Measurements from ENCODE around the gene CTCF. TPM values are rescaled to one million over a fixed set of nuclear protein-coding genes. Genes with fewer than 3 reads are reported as not detected.

The CTCF gene
- total and polyA plus RNA-seq, 2 donors (not counting 1 experiment from before 2014, with no cell fraction given): 20.0 to 20.9 TPM

DNA sequence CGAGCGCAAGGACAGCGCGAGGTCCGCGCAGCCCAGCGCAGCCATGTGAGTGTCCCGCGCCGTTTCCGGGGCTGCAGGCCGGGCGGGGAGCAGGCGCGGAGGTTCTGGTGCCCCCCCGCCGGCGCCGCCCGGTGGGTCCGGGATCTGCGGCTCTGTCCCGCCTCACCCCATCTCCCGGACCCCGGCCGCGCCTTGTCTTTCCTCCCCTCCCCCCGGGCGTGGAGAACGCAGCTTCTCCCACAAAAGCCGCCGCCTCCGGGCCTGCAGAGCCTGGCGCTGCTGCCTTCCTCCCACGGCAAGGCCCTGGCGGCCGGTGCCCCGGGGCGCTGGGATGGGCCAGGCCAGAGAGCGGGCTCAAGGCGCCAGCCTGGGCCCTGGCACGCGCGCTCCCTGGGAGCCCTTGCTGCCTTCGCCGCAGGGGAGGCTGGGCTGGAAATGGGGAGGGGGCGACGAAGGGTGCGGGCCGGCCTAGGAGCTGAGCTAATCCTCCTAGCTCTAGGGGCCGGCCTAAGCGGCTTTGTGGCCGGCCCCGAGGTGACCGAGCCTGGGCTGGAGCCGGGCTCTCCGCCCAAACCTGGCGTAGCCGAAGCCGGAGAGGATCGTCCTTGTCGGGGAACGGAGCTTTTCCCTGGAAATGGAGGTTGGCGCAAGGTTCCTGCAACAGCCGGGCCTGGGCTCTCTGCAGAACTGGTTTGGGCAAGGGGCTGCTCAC, 33.3 kb upstream of the CTCF start:
- H2AFZ ChIP-seq (ENCODE audit: low read length): no peak overlapping the region

DNA sequence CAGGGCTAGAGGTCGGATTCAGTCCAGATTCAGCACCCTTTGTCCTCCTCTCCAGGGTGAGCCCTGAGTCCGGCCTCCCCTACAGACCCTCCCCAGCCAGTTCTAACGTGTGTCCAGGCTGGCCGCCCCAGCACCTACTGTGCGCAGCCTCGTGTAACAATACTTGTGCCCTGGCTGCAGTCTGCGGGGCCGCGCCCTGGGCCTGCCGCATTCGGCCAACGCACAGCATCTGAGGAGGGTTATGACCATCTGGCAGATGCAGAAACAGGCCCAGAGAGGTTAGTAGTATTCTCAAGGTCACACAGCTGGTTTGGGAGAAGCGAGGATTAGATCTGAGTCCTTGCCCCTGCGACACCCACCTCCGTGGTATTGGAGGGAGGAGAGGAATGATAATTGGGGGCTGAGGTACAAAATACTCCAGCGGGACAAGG, 32.7 kb upstream of the CTCF start:
- Histone ChIP-seq H2AFZ (ENCODE audit: low read length) (peak overlapping the region; percentile 53), H3K4me2 (ENCODE audit: extremely low read depth, insufficient read depth, low read length) (peak overlapping the region; percentile 100), H3K27me3 (ENCODE audit: control insufficient read depth, insufficient read depth, low read length) (no peaks in the 10 kb centered on the region), H3K27ac (ENCODE audit: insufficient read depth, low read length) (peak overlapping the region; percentile 95), H3K9me3 (ENCODE audit: control insufficient read depth, insufficient read depth, low read depth, low read length) (no peaks in the 10 kb centered on the region), H3K4me3 (replicated peaks in 1 of 4; ENCODE audit: control extremely low read depth in 1 of 4, insufficient read depth in 1 of 4, low read depth in 3 of 4, low read length in 4 of 4) (peak overlapping the region; percentile 86 to 90 (median 87)), H3K79me2 (ENCODE audit: control insufficient read depth, insufficient read depth, low read length) (peaks cover 30% of the 10 kb centered on the region), H3K4me1 (ENCODE audit: control insufficient read depth, extremely low read depth, insufficient read depth, low read length) (peaks cover 4% of the 10 kb centered on the region), H4K20me1 (ENCODE audit: control insufficient read depth, extremely low read depth, insufficient read depth, low read length) (no peaks in the 10 kb centered on the region), H3K9ac (ENCODE audit: insufficient read depth, low read length) (peak overlapping the region; percentile 92), H3K36me3 (ENCODE audit: control insufficient read depth, insufficient read depth, low read length) (no peaks in the 10 kb centered on the region)
- DNase-seq (ENCODE audit: low read depth in 2 of 2): peak; percentile 25 to 32
- TF ChIP-seq, protein P1, sequence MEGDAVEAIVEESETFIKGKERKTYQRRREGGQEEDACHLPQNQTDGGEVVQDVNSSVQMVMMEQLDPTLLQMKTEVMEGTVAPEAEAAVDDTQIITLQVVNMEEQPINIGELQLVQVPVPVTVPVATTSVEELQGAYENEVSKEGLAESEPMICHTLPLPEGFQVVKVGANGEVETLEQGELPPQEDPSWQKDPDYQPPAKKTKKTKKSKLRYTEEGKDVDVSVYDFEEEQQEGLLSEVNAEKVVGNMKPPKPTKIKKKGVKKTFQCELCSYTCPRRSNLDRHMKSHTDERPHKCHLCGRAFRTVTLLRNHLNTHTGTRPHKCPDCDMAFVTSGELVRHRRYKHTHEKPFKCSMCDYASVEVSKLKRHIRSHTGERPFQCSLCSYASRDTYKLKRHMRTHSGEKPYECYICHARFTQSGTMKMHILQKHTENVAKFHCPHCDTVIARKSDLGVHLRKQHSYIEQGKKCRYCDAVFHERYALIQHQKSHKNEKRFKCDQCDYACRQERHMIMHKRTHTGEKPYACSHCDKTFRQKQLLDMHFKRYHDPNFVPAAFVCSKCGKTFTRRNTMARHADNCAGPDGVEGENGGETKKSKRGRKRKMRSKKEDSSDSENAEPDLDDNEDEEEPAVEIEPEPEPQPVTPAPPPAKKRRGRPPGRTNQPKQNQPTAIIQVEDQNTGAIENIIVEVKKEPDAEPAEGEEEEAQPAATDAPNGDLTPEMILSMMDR (conservative IDR thresholded peaks at IDR 0.05 in 1 of 2, IDR thresholded peaks at IDR 0.05 in 1 of 2; ENCODE audit: low read depth in 1 of 2, low read length in 2 of 2): no peak
- no peak for TF ChIP-seq EZH2 (IDR thresholded peaks at IDR 0.05; ENCODE audit: low read length, missing control alignments)

More for the DNA sequence above, 33.3 kb upstream of the CTCF start:
- no peak for TF ChIP-seq EZH2 (IDR thresholded peaks at IDR 0.05; ENCODE audit: low read length, missing control alignments)
- TF ChIP-seq, protein P1 (conservative IDR thresholded peaks at IDR 0.05 in 1 of 2, IDR thresholded peaks at IDR 0.05 in 1 of 2; ENCODE audit: low read depth in 1 of 2, low read length in 2 of 2): no peak
- Histone ChIP-seq H3K27ac (ENCODE audit: insufficient read depth, low read length) (peak overlapping the region; percentile 95), H3K79me2 (ENCODE audit: control insufficient read depth, insufficient read depth, low read length) (peaks cover 30% of the 10 kb centered on the region), H3K36me3 (ENCODE audit: control insufficient read depth, insufficient read depth, low read length) (no peaks in the 10 kb centered on the region), H3K4me2 (ENCODE audit: extremely low read depth, insufficient read depth, low read length) (peak overlapping the region; percentile 100), H4K20me1 (ENCODE audit: control insufficient read depth, extremely low read depth, insufficient read depth, low read length) (no peaks in the 10 kb centered on the region), H3K9me3 (ENCODE audit: control insufficient read depth, insufficient read depth, low read depth, low read length) (no peaks in the 10 kb centered on the region), H3K4me3 (replicated peaks in 1 of 4; ENCODE audit: control extremely low read depth in 1 of 4, insufficient read depth in 1 of 4, low read depth in 3 of 4, low read length in 4 of 4) (peak overlapping the region; percentile 86 to 90 (median 87)), H3K4me1 (ENCODE audit: control insufficient read depth, extremely low read depth, insufficient read depth, low read length) (peaks cover 4% of the 10 kb centered on the region), H3K9ac (ENCODE audit: insufficient read depth, low read length) (peak overlapping the region; percentile 92), H3K27me3 (ENCODE audit: control insufficient read depth, insufficient read depth, low read length) (no peaks in the 10 kb centered on the region)
- DNase-seq (ENCODE audit: low read depth in 2 of 2): peak; percentile 29 to 48

DNA sequence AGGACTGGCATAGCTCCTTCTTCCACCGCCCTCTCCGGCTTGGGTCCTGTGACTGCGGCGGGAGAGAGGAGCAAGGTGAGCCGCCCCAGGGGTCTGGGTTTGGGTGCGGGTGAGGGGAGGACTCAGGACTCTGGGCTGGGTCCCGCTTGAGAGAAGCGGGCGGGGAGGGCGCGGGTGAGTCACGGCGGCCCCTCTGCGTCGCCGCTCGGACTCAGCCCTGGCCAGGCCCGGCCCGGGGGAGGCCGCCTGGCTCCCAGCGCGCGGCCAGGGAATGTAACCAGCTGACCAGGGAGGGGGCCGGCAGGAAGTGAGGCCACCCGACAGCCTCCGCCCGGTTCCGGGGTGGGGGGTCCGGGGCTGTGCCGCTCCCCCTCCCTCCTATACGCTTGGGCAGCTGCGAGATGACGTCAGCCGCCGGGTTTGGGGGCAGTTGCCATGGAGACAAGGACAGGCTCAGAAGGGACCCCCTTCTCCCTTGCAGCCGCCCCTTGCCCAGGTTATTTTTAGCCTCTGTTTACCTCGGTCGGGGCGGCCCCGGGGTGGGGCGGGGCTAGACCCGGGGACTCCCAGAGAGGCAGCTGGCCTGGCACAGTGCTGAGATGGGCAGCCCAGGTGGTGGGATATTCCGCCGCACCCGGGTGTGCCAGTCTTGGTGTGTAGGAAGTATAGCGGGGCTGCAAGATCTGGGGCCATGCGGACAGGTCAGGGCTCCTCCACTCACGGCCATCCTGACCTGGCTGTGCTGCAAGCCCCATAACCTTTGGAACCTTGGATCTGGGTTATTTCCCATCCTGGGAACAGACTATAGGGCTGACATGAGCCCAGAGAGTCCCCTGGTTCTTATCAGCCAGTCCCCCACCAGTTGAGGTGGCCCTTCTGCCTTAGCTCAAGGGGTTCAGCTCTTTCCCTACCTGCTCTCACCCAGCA, 32.0 kb upstream of the CTCF start:
- peak overlapping the region; percentile 86 to 90 (median 87) for H3K4me3 ChIP-seq (replicated peaks in 1 of 4; ENCODE audit: control extremely low read depth in 1 of 4, insufficient read depth in 1 of 4, low read depth in 3 of 4, low read length in 4 of 4)
- peak; percentile 72 to 85 for DNase-seq (ENCODE audit: low read depth in 2 of 2)
- H3K27ac ChIP-seq (ENCODE audit: insufficient read depth, low read length): peak overlapping the region; percentile 95
- peaks cover 4% of the 10 kb centered on the region for H3K4me1 ChIP-seq (ENCODE audit: control insufficient read depth, extremely low read depth, insufficient read depth, low read length)
- peak overlapping the region; percentile 53 for H2AFZ ChIP-seq (ENCODE audit: low read length)
- H3K27me3 ChIP-seq (ENCODE audit: control insufficient read depth, insufficient read depth, low read length): no peaks in the 10 kb centered on the region
- H3K79me2 ChIP-seq (ENCODE audit: control insufficient read depth, insufficient read depth, low read length): peaks cover 30% of the 10 kb centered on the region
- no peaks in the 10 kb centered on the region for H3K36me3 ChIP-seq (ENCODE audit: control insufficient read depth, insufficient read depth, low read length)
- peak overlapping the region; percentile 92 for H3K9ac ChIP-seq (ENCODE audit: insufficient read depth, low read length)
- peak overlapping the region; percentile 100 for H3K4me2 ChIP-seq (ENCODE audit: extremely low read depth, insufficient read depth, low read length)
- no peaks in the 10 kb centered on the region for H4K20me1 ChIP-seq (ENCODE audit: control insufficient read depth, extremely low read depth, insufficient read depth, low read length)
- TF ChIP-seq EZH2 (IDR thresholded peaks at IDR 0.05; ENCODE audit: low read length, missing control alignments): no peak
- TF ChIP-seq, protein P1 (conservative IDR thresholded peaks at IDR 0.05 in 1 of 2, IDR thresholded peaks at IDR 0.05 in 1 of 2; ENCODE audit: low read depth in 1 of 2, low read length in 2 of 2): no peak
- H3K9me3 ChIP-seq (ENCODE audit: control insufficient read depth, insufficient read depth, low read depth, low read length): no peaks in the 10 kb centered on the region
